Activated CD4-positive, CD25-positive, alpha-beta regulatory T cell treated with anti-CD3 and anti-CD28 coated beads, Interleukin-2, amount 50 U/mL, for 16 hours (primary cell): ENCODE results near the gene RIPK4.
"Not testable (repeated sequence)": the region's sequence is repeated elsewhere in the genome, so short reads cannot be mapped to it uniquely, and the experiment has no call there.

Experiments used
- DNase-seq: peaks from one replicate; pipeline ENCODE4 v3.0.0-alpha.2; 2020; ENCODE audit warnings: low read depth, low spot score

The RIPK4 gene

GRCh38 chr21:41795726-41796125, 28.9 kb upstream of the RIPK4 start:
- DNase-seq, result no peak

- DNase-seq, result no peak
Observed at GRCh38 chr21:41794600-41794999, 27.7 kb upstream of the RIPK4 start.

- DNase-seq, result no peak
Observed at GRCh38 chr21:41792711-41793110, 25.9 kb upstream of the RIPK4 start.

GRCh38 chr21:41786509-41786987, 19.7 kb upstream of the RIPK4 start:
- no peak for DNase-seq

GRCh38 chr21:41785262-41785661, 18.4 kb upstream of the RIPK4 start:
- not testable (repeated sequence) for DNase-seq

- DNase-seq, result no peak
Observed at GRCh38 chr21:41784456-41785102, 17.7 kb upstream of the RIPK4 start.

- DNase-seq, result no peak
Observed at GRCh38 chr21:41783476-41784180, 16.8 kb upstream of the RIPK4 start.

GRCh38 chr21:41781050-41781410, 14.2 kb upstream of the RIPK4 start:
- no peak for DNase-seq

GRCh38 chr21:41780337-41781049, 13.6 kb upstream of the RIPK4 start:
- DNase-seq, result no peak

- no peak for DNase-seq
Observed at GRCh38 chr21:41779659-41780058, 12.8 kb upstream of the RIPK4 start.

- no peak for DNase-seq
Observed at GRCh38 chr21:41778930-41779600, 12.2 kb upstream of the RIPK4 start.

- DNase-seq, result no peak
Observed at GRCh38 chr21:41777951-41778815, 11.3 kb upstream of the RIPK4 start.

- DNase-seq, result no peak
Observed at GRCh38 chr21:41776778-41777177, 9.9 kb upstream of the RIPK4 start.

GRCh38 chr21:41775149-41775472, 8.3 kb upstream of the RIPK4 start:
- no peak for DNase-seq

GRCh38 chr21:41774467-41775148, 7.8 kb upstream of the RIPK4 start:
- DNase-seq, result no peak

- no peak for DNase-seq
Observed at GRCh38 chr21:41772351-41773080, 5.7 kb upstream of the RIPK4 start.

GRCh38 chr21:41771625-41771945, 4.7 kb upstream of the RIPK4 start:
- DNase-seq, result no peak

- DNase-seq, result no peak
Observed at GRCh38 chr21:41770901-41771624, 4.2 kb upstream of the RIPK4 start.

GRCh38 chr21:41769933-41770332, 3.1 kb upstream of the RIPK4 start:
- no peak for DNase-seq

- no peak for DNase-seq
Observed at GRCh38 chr21:41769521-41769920, 2.7 kb upstream of the RIPK4 start.
